NCI-H187 (cell line): ENCODE results near the gene LCN9.
"Not testable (repeated sequence)": the region's sequence is repeated elsewhere in the genome, so short reads cannot be mapped to it uniquely, and the experiment has no call there.

ENCODE experiments used
- DNase-seq, 2 experiments: peaks; one replicate each; lab custom pipeline; 2025; lab: John Stamatoyannopoulos, UW

Gene LCN9, protein sequence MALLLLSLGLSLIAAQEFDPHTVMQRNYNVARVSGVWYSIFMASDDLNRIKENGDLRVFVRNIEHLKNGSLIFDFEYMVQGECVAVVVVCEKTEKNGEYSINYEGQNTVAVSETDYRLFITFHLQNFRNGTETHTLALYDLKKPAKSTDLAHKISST

DNA sequence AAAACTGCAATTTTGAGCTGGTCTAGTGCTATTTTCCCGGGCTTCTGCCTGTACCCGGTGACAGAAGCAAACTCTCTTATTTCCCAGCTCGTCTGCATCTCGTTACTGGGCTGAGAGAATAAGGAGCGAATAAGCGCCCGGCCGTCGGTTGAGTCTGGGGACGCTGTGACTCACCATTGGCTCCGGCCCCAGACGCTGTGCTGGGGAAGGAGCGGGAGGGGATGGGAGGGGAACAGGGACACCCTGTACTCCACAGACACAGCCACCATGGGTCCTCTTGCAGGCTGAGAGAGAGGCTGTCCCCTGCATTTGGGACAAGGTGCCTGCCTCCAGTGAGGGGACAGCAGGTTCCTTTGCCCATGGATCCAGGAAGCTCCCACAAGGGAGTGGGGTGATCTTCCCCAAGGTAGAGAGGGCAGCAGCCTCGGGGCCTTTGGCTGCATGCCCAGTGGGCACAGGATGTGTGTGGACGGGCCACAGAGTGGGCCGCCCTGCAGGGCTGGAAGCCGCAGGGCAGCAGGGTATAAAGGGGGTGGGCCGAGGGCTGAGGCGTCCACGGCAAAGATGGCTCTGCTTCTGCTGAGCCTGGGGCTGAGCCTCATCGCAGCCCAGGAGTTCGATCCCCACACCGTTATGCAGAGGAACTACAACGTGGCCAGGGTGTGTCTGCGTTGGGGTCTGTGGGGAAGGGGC lies at the start of gene LCN9:
TSS of gene LCN9 (plus strand) at position 552 of the 693 bp plus-strand sequence. CDS start at position 565, 13 bp downstream.
- no peak for DNase-seq

DNA sequence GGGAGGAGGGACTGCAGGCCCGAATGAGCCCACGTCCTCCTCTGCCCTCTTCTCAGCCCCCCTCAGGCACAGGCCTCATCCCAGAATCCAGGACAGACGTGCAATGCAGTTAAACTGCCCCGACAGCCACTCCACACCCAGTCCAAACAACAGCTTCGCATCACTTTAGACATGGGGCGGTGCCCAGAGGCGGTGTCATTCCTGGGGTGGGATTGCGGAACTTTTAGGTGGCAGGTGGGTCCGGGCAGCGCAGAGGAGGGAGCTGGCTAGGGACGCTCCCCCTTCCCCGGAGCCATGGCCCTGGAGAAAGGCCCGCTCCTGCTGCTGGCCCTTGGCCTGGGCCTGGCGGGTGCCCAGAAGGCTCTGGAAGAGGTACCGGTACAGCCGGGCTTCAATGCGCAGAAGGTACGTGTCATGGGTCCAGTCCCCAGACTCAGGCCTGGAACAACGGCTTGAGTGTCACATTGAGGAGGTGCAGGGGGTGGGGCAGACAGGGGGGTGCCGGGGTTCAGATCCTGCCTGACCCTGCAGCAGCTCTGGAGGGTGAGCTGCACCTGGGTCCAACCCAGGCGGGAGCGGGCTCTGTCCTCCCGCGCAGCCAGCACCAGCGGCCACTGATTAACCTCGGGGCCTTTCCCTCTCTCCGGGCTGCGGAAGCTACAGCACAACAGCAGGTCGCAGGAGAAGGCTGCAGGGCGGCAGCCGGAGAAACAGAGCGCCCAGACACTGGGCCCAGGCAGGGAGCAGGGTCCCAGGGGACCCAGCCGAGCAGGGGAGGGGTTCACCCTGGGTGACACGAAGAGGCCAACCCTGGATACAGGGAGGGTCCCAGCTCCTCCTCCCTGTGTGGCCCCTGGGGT lies 48.9 kb upstream of the LCN9 start:
- DNase-seq = no peak

- DNase-seq = no peak
Measured at GRCh38 chr9:135614821-135615665, 48.1 kb upstream of the LCN9 start.

- DNase-seq = no peak
Measured at GRCh38 chr9:135615666-135616618, 47.2 kb upstream of the LCN9 start.

- no peak for DNase-seq
Measured at GRCh38 chr9:135616619-135617537, 46.2 kb upstream of the LCN9 start.

GRCh38 chr9:135617538-135617900 lies 45.6 kb upstream of the LCN9 start:
- DNase-seq = no peak

GRCh38 chr9:135617991-135618411 lies 45.1 kb upstream of the LCN9 start:
- no peak for DNase-seq

DNA sequence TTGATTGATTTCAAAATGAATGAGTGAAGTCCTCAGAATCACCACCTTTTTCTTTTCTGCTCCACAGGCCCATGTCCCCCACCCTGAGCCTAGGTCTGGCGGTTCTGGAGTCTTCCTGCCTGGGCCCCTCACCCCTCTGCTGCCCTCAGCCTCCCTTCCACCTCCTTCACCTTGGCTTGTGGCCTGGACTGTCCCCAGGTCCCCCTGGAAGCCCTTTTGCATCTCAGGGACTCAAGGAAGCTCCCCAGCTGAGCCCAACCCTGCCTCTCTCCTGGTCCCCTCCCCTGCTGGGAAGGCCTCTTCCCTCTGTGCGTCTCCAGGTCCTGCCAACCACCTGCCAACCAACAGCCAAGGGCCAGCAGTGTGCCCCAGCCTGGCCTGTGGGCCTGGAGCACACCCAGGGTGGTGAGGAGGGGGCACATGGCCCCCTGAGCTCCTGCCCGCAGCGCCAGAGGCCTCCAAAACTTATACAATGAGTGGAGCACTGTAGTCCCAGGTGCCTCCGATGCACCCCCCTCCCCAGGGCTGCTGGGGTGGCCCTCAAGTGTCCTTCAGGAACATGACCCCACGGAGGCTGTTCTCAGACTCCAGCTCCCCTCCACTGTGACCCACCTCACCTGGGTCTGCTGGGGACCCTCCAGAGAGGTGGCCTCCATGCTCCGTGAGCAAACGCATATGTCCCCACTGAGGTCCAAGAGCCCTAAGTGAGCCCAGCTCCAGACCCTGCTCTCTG lies 44.1 kb upstream of the LCN9 start:
- no peak for DNase-seq

- no peak for DNase-seq
Measured at GRCh38 chr9:135619599-135619886, 43.6 kb upstream of the LCN9 start.

- DNase-seq = no peak
Measured at GRCh38 chr9:135620558-135620957, 42.6 kb upstream of the LCN9 start.

- DNase-seq = no peak
Measured at GRCh38 chr9:135622415-135623020, 40.6 kb upstream of the LCN9 start.

GRCh38 chr9:135624282-135624681 lies 38.8 kb upstream of the LCN9 start:
- no peak for DNase-seq

DNA sequence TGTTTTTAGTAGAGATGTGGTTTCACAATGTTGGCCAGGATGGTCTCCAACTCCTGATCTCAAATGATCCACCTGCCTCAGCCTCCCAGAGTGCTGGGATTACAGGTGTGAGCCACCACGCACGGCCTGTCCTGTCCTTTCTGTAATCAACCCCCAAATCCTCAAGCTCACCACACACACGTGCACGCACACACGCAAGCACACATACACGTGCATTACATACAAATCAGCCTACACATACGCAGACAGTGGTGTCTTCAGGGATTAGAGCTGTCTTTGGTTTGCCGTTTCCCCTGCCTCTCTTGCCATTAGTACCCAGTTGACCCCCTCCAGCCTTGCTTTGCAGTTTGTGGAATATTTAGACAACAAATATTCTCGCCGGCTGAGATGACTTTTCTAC lies 30.3 kb upstream of the LCN9 start:
- DNase-seq = no peak

GRCh38 chr9:135636930-135637530 lies 26.1 kb upstream of the LCN9 start:
- not testable (repeated sequence) for DNase-seq

DNA sequence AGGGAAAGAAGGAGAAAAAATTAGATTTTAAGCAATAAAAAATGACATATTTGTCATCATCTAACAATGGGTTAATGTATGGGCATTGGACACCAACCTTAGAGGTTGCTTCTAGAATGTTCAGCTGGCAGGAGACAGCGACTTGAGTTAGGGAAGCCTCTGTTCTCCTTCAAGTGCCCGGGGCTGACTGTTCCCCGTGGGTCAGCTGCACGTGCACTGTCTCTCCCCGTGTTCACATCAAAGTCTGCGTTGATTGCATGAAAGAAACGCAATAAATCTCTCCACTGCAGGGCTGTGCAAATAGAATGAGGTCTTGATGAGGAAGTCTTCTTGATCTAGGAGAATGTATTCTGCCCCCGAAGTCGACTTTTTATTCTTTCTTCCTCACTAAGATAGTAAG lies 23.9 kb upstream of the LCN9 start, which contains the start of gene GLT6D1:
TSS of gene GLT6D1 (minus strand) at position 345 of the 400 bp plus-strand sequence. CDS start 353 bp downstream, outside the sequence.
- no peak for DNase-seq

- no peak for DNase-seq
Measured at GRCh38 chr9:135641047-135641446, 22.1 kb upstream of the LCN9 start.

DNA sequence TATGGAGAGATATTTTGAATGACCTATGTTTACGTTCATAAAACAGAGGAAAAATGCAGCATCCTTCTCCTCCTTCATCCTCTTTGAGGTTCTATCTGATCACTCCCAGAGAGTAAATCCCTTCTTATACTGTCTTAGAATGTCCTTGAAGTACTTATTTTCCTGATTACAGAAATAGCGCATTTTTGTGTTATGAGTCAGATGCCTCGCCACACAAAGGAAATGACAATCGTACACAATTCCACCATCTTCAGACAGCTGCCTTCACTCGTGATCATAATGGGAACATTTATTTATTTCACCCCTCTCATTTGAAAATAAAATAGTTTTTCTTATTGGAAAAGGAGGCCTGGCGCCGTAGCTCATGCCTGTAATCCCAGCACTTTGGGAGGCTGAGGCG lies 21.4 kb upstream of the LCN9 start:
- no peak for DNase-seq

DNA sequence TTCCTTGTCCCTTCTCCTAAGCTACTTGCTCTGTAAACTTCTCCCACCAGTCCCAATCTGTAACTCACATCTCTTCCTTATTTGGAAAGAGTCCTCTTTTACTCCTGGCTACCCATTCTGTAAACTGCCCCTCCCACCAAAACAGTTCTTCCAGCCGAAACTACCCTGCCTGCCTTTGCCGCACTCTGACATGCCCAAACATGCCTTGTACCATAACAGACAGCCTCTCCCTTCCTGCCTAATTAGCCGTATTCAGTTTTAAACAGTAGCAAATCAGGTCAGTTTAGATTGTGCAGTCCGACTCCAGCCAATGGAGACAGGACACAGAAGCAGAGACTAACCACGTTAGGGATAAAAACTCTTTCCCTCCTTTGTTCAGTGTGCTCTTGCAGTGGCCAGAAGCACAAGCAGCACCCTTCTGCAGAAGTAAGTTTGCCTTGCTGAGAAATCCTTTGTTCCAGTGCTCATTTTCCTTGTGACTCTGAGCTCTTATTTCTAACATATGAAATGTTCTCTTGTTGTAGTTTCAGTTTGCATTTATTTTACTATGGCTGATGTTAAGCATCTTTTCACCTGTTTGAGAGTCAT lies 18.4 kb upstream of the LCN9 start:
- no peak for DNase-seq
